GM23338 (cell line): ENCODE data around the gene UVRAG.

Experiments
- POLR2AphosphoS5 ChIP-seq: IDR thresholded peaks from 2 replicates; pipeline ENCODE4 v1.6.1; 2016; ENCODE audit warnings: antibody characterized with exemption, low read depth
- TF ChIP-seq, protein P1 (sequence below), 2 experiments: fragments of 200-600 bp in 1 of 2; sonication (generic) in 1 of 2; conservative IDR thresholded peaks; 2 replicates each; pipeline versions ENCODE4 v1.5.1 to v1.6.1; 2016 to 2017; ENCODE audit warnings: antibody characterized with exemption in 2 of 2, low read depth in 2 of 2, mild to moderate bottlenecking in 2 of 2, moderate library complexity in 1 of 2

DNA sequence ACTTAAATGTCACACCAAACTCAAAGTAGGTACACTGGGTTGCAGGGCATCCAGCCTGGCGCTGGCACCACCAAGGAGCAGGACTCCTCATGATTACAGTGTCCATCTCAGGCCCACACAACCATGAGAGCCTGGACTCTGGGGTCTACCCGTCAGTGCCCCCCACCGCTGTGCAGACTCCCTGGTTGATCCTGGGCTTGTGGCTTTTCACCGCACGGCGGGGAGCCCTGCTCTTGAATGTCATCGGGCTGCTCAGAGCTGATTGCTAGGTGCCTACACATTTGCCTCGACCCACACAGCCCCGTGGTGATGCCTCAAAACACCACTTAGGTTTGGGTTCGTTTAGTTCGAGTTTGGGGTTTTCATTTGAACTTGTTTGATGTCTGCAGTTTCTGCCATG is 328.3 kb downstream of the UVRAG start:
- no peak for TF ChIP-seq POLR2AphosphoS5
- TF ChIP-seq, protein P1, sequence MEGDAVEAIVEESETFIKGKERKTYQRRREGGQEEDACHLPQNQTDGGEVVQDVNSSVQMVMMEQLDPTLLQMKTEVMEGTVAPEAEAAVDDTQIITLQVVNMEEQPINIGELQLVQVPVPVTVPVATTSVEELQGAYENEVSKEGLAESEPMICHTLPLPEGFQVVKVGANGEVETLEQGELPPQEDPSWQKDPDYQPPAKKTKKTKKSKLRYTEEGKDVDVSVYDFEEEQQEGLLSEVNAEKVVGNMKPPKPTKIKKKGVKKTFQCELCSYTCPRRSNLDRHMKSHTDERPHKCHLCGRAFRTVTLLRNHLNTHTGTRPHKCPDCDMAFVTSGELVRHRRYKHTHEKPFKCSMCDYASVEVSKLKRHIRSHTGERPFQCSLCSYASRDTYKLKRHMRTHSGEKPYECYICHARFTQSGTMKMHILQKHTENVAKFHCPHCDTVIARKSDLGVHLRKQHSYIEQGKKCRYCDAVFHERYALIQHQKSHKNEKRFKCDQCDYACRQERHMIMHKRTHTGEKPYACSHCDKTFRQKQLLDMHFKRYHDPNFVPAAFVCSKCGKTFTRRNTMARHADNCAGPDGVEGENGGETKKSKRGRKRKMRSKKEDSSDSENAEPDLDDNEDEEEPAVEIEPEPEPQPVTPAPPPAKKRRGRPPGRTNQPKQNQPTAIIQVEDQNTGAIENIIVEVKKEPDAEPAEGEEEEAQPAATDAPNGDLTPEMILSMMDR (conservative IDR thresholded peaks at IDR 0.05; ENCODE audit: low read depth in 2 of 2): no peak
